Islet precursor cell (in vitro differentiated cells): ENCODE measurements around the gene IGFL4.
"Not testable (repeated sequence)": the region's sequence is repeated elsewhere in the genome, so short reads cannot be mapped to it uniquely, and the experiment has no call there.

ENCODE experiments used
- DNase-seq: peaks from one replicate; pipeline ENCODE4 v3.0.0-alpha.2; 2018

Gene IGFL4

GRCh38 chr19:46040952-46041500 lies at the start of gene IGFL4:
TSS of gene IGFL4 (minus strand) at chr19:46041002. CDS start at chr19:46040962, 40 bp downstream.
- no peak for DNase-seq

DNA sequence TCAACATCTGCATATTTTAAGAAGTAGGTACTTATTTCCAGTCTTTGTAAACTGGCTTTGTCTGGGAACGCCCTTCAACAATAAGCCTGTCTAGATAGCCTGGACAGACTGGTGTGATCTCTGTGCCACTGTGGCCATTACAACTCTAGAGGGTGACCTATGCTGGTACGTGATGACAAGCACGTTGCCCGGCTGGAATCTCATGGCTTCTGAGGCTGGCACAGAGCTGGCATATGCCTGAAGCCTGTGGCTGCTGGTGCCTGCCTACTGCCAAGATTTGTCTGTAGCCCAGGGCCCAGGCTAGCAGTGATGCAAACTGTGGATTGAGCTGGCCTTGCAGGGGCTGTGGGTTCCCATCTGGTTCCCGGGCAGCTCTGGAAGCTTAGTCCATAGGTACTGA lies 49.6 kb upstream of the IGFL4 start:
- no peak for DNase-seq

DNA sequence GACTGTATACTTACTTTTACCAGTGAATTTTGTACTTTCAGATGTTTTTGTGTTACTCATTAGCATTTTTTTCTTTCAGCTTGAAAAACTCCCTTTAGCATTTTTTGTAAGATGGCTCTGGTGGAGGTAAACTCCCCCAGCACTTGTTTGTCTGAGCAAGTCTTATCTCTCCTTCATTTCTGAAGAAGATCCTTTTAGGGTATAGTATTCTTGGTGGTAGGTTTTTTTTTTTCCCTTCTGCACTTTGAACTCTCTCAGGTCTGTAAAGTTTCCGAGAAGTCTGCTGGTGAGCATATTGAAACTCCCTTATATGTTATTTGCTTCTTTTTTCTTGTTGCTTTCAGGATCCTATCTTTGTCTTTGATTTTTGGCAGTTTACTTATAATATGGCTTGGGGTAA lies 48.6 kb upstream of the IGFL4 start:
- DNase-seq: no peak

DNA sequence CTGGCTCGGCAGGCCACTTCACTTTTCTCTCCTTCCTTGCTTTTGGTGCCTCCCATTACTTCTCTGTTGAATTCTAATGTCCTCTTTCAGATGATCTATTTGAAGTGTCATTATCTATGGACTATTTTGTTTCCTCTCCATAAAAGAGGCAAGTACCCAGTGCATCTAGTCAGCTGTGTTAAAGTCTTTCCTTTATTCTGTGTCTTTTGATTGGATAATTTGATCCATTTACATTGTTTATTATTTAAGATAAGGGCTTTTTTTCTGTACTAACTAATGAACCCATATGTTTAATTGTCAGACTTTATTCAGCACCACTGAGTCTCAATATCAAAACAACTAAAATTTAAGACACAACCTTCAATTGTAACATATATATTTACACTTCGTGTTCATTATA lies 47.3 kb upstream of the IGFL4 start:
- no peak for DNase-seq

DNA sequence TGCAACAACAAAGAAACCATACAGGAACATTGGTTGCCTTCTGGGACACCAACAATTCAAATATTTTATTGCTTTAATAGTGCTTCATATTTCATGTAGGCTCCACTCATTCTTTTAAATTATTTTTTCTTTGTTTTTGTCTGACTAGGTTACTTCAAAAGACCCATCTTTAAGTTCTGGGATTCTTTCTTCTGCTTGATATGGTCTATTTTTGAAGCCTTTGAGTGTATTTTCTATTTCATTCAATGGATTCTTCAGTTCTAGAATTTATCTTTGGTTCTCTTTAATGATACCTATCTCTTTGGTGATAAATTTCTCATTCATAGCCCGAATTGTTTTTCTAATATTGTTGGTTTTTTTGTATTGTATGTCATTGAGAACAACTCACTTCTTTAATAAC lies 45.1 kb upstream of the IGFL4 start:
- no peak for DNase-seq

GRCh38 chr19:46082728-46083050 lies 41.9 kb upstream of the IGFL4 start:
- no peak for DNase-seq

- DNase-seq: no peak
Measured at GRCh38 chr19:46081928-46082727, 41.3 kb upstream of the IGFL4 start.

DNA sequence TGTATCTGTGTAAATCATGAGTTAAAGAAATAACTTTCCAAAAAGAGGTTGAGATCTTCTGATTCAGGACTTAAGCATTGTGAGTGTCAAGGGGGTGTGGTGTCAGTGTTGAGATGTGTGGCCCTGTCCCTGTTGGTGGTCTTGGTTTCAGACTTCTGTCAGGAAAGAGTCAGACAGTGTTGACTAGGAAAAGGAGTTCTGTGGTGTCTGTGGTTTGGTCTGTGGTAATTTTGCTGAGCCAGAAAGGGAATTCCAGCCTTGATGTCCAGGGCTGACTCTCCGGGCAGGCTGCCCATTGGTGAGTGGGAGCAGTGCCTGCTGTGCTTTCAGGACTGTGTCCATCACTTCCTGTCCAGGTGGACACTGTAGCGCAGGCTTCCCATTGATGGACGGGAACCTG lies 39.8 kb upstream of the IGFL4 start:
- peak; percentile 92 for DNase-seq

DNA sequence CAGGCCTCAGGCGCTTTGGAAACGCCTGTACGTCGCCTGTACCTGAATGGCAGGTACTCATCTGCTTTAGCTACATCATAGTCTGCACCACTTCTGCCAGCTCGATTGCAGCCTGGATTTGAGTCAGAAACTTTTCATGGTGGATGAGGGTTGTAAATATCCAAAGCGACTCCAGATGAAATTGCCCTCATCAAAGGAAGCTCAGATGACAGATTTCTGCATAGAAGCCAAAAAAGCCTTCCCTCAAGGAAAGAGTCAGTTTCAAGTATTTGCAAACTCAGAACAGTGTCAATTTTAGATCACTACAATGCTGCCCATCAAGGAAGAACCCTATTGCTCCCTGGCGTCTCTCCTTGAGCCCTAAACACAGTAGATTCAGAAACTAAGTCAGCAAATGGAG lies 38.8 kb upstream of the IGFL4 start:
- no peak for DNase-seq

GRCh38 chr19:46078573-46079332 lies 38.0 kb upstream of the IGFL4 start:
- DNase-seq: not testable (repeated sequence)

- no peak for DNase-seq
Measured at GRCh38 chr19:46077815-46078167, 37.0 kb upstream of the IGFL4 start.

DNA sequence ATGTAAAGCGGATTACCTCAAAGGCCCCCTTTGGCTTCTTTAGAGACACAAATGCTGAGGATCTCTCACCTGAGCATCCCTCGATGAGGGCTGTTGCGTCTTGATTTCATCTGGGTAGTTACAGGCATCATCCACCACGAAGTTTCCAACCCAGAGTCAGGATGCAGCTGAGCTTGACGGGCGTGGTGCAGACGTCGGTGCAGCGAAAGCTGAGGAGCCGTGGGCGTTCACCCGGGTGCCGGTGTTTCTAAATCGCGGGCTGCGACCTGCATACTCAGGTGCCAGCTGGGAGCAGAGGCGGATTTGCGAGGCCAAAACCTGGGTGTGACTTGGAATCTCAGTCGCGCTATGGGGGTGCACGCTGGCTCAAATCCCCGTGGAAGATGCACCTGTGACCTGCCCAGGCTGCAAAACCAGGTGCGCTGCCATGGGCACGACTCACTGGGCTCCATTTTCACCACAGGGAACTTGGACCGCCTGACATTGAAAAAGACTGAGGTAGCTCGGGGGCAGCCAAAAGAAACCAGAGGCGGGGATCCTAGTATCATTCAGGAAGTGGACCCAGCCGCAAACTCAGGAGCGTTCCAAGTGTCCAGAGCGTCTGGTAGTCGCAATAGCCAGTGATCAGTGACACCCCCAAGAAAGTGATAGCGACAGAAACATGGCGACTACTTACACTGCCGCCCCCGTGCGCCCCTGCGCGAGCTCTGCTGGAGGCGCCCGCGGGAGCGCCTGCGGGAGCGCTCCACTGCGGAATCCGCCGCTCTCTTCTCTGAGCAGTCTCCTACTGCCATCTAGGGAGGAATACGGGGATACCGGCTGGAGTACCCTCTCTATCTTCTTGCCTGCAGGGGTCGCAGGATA lies 36.4 kb upstream of the IGFL4 start:
- peak; percentile 92 for DNase-seq

DNA sequence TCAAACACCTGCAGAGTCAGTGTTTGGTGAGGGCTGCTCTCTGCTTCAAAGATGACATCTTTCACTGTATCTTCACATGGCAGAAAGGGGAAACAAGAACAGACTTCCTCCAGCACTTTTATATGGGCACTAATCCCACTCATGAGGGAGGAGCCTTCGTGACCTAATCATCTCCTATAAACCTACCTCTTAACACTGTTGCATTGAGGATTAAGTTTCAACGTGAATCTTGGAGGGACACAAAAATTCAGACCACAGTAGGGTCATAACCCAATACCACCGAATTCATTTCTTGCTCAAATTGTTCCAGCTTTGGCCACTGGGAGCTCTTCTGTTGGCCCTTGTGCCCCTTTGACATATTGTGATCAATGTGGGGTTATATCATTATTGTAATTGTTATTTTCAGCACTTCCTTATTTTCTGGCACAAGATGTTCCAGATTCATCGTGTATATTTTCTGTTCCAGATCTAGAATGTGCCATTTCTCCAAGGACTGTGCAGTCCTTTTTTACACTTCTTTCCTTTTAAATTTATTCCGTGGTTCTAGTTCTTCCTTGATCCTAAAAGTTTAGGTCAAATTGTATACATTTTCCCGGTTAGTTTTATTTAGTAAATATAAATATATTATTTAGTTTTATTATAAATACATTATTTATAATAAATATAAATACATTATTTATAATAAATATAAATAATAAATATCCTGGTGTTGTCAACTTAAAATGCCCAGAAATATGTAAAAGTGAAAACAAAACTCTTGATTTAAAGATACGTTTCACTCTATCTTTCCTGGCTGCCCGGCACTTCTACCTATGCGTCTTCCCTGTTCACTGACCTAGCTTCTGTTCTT lies 35.5 kb upstream of the IGFL4 start:
- DNase-seq: no peak

DNA sequence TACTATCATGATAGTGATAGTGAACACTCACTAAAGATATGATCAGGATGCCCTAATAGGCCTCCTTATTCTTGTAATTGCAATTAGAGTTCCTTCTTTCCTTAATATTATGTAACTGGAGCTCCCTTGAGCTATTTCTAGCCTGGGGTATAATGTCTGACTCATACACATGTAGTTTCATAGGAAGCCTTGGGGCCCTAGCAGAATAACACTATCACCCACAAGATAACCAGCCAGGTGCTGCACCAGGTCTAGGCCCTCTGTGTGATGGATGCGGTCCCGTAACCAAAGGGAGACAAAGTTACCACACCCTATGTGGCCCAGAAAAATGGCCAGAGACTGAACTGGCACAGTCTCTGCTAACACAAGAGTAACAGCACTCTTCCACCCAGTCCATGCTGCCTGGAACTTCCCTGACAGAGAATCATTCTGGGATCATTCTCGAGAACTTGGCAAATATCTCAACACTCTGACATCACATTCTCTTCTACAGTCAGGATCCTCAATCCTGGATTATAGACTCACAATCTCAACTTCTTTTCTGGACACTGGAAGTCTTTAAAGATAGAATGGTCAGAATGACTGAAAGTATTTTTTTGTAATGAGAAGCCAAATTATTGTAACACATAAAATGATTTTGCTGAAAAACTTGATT lies 32.6 kb upstream of the IGFL4 start:
- no peak for DNase-seq

GRCh38 chr19:46069806-46070341 lies 29.1 kb upstream of the IGFL4 start:
- no peak for DNase-seq

GRCh38 chr19:46068345-46069258 lies 27.8 kb upstream of the IGFL4 start:
- peak; percentile 90 for DNase-seq

DNA sequence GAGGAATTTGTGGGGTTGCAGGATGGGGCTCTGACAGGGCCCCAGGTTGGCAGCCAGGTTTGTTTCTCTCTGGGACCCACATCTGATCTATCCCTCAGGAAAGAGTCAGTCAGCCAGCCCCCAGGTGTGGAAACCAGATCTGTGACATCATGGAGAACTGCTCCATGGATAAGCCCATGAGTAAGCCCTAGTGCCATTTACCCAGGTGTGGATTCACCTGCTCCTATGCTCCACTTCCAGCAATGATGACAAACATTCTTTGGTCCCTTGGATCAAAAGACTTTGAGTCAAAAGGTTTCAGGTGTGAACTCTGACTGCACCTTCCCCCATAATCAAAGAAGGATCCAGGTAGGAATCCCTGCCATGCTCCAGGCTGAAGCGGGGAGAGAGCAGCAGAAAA lies 26.9 kb upstream of the IGFL4 start:
- DNase-seq: no peak

- DNase-seq: no peak
Measured at GRCh38 chr19:46066471-46066870, 25.7 kb upstream of the IGFL4 start.

GRCh38 chr19:46065486-46066071 lies 24.8 kb upstream of the IGFL4 start:
- DNase-seq: no peak

GRCh38 chr19:46063201-46063600 lies 22.4 kb upstream of the IGFL4 start:
- DNase-seq: no peak
